Globus pallidus (tissue), 1 donor: ENCODE data around the gene PCDHGA1.

Experiments used
- DNase-seq: peaks from one replicate; pipeline ENCODE4 v3.0.0-alpha.2; 2015; ENCODE audit warnings: low spot score

PCDHGA1 gene

GRCh38 chr5:141441571-141442170, 111.4 kb downstream of the PCDHGA1 start:
- no peak for DNase-seq

- no peak for DNase-seq
Measured at GRCh38 chr5:141465351-141465750, 135.0 kb downstream of the PCDHGA1 start.

- peak; percentile 85 for DNase-seq
Measured at GRCh38 chr5:141475625-141476131, 145.4 kb downstream of the PCDHGA1 start, which contains the start of gene PCDHGC3. Gene PCDHGC3, plus strand, starts transcription at chr5:141475966. Its CDS starts 151 bp downstream, at chr5:141476117.

DNA sequence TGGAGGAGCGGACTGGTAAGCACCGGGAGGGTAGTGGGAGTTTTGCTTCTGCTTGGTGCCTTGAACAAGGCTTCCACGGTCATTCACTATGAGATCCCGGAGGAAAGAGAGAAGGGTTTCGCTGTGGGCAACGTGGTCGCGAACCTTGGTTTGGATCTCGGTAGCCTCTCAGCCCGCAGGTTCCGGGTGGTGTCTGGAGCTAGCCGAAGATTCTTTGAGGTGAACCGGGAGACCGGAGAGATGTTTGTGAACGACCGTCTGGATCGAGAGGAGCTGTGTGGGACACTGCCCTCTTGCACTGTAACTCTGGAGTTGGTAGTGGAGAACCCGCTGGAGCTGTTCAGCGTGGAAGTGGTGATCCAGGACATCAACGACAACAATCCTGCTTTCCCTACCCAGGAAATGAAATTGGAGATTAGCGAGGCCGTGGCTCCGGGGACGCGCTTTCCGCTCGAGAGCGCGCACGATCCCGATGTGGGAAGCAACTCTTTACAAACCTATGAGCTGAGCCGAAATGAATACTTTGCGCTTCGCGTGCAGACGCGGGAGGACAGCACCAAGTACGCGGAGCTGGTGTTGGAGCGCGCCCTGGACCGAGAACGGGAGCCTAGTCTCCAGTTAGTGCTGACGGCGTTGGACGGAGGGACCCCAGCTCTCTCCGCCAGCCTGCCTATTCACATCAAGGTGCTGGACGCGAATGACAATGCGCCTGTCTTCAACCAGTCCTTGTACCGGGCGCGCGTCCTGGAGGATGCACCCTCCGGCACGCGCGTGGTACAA, 146.0 kb downstream of the PCDHGA1 start:
- no peak for DNase-seq

- no peak for DNase-seq
Measured at GRCh38 chr5:141477044-141477575, 146.8 kb downstream of the PCDHGA1 start.

- no peak for DNase-seq
Measured at GRCh38 chr5:141477815-141478214, 147.5 kb downstream of the PCDHGA1 start.

DNA sequence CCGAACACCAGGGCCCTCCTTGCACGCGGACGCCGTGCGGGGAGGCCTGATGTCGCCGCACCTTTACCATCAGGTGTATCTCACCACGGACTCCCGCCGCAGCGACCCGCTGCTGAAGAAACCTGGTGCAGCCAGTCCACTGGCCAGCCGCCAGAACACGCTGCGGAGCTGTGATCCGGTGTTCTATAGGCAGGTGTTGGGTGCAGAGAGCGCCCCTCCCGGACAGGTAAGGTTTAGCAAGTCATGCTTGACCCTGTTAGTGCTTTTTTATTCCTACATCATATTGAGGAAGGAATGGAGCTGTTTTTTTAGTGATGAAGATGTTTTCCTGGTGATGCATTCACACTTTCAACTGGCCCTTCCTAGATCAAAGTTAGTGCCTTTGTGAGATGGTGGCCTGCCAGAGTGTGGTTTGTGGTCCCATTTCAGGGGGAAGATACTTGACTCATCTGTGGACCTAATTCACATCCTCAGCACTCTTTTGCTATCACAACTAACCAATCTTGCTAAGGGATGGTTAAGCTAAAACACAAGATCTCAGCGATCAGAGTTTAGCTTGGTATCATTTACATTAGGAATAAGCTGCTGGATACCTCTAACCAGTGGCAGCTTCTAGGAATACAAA, 148.1 kb downstream of the PCDHGA1 start:
- DNase-seq = no peak

- no peak for DNase-seq
Measured at GRCh38 chr5:141479776-141480175, 149.5 kb downstream of the PCDHGA1 start.

GRCh38 chr5:141483902-141484301, 153.6 kb downstream of the PCDHGA1 start:
- DNase-seq = no peak

DNA sequence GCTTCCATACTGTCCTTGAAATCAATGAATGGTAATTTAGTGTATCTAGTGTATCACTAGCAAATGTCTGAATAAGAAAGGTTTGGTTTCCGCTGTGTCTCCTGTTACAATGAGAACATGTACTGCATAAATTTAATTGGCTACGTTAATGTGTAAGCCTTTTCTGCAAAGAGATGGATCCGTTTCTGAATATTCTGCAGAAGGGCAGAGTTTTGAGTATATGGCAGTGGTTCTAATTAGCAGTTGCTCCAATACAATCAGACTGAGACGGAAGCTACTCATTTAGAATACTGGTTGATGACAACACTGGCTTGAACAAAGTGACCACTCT, 154.0 kb downstream of the PCDHGA1 start:
- DNase-seq = no peak

DNA sequence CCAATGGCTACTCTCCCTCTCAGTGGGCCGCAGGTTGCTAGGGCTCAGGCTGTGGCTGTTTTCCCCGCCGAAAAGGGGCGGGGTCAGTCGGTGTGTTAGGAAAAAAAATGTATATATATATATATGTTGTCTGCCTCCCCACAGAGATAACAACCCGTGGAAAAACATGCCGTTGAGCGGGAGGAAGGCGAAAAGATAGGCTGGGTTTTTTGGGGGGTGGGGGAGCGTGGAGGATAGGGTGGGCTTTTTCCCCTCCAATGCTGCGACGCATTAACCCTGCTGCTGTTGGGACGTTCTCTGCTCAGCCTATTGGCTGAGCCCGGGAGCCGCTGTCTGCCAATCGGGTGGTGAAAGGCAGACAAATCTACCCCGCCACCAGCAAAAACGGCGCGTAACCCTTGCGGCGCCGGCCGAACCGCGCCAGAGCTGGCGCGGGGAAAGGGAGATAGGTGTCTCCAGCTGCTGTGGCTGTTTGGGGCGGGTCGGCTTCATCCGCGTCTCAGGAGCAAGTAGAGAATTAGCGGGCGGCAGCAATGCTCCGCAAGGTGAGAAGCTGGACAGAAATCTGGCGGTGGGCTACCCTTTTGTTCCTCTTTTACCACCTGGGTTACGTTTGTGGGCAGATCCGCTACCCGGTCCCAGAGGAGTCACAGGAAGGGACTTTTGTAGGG, 154.5 kb downstream of the PCDHGA1 start, which contains the start of gene PCDHGC4:
TSS of gene PCDHGC4 (plus strand) at position 390 of the 671 bp plus-strand sequence. CDS start at position 534, 144 bp downstream.
- DNase-seq = no peak

DNA sequence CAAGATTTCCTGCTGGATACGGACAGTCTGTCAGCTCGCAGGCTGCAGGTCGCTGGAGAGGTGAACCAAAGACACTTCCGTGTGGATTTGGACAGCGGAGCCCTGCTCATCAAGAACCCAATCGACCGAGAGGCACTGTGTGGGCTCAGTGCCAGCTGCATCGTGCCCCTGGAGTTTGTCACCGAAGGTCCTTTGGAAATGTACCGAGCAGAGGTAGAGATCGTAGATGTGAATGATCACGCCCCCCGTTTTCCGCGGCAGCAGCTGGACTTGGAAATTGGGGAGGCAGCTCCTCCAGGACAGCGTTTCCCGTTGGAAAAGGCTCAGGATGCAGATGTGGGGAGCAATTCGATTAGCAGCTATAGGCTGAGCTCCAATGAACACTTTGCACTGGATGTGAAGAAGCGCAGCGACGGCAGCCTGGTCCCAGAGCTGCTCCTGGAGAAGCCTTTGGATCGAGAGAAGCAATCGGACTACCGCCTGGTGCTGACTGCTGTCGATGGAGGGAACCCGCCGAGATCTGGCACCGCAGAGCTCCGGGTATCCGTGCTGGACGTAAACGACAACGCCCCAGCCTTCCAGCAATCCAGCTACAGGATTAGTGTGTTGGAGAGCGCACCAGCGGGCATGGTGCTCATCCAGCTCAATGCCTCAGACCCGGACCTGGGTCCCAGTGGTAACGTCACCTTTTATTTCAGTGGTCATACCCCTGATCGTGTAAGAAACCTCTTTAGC, 155.2 kb downstream of the PCDHGA1 start:
- DNase-seq = no peak

GRCh38 chr5:141486091-141486490, 155.8 kb downstream of the PCDHGA1 start:
- no peak for DNase-seq

DNA sequence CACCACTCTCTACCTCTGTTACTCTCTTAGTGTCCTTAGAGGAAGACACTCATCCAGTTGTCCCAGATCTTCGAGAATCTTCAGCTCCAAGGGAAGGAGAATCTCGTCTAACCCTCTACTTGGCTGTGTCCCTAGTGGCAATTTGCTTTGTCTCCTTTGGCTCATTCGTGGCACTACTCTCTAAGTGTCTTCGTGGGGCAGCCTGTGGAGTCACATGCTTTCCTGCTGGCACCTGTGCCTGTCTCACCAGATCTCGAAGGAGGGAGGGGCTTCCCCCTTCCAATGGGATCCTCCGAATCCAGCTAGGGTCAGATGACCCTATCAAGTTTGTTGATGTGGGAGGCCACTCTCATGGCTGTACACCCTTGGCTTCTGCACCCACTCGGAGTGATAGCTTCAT, 156.8 kb downstream of the PCDHGA1 start:
- no peak for DNase-seq

- peak; percentile 60 for DNase-seq
Measured at GRCh38 chr5:141488591-141489561, 158.6 kb downstream of the PCDHGA1 start, which contains the start of gene PCDHGC5. Gene PCDHGC5, plus strand, starts transcription at chr5:141489081. Its CDS starts 160 bp downstream, at chr5:141489241.

DNA sequence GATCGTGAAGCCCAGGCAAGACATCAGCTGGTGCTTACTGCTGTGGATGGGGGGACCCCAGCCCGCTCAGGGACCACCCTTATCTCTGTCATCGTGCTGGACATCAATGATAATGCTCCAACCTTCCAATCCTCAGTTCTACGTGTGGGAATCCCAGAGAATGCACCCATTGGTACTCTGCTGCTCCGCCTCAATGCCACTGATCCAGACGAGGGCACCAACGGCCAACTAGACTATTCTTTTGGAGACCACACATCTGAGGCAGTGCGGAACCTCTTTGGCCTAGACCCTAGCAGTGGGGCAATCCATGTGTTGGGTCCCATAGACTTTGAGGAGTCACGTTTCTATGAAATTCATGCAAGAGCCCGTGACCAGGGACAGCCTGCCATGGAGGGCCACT, 159.5 kb downstream of the PCDHGA1 start:
- DNase-seq = no peak

DNA sequence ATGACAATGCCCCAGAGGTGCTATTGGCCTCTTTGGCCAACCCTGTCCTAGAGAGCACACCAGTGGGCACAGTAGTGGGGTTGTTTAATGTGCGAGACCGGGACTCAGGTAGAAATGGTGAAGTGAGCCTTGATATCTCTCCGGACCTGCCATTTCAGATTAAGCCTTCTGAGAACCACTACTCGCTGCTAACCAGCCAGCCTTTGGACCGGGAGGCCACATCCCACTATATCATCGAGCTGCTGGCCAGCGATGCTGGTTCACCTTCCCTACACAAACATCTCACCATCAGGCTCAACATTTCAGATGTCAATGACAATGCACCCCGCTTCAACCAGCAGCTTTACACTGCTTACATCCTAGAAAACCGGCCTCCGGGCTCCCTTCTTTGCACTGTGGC, 160.0 kb downstream of the PCDHGA1 start:
- DNase-seq = no peak

DNA sequence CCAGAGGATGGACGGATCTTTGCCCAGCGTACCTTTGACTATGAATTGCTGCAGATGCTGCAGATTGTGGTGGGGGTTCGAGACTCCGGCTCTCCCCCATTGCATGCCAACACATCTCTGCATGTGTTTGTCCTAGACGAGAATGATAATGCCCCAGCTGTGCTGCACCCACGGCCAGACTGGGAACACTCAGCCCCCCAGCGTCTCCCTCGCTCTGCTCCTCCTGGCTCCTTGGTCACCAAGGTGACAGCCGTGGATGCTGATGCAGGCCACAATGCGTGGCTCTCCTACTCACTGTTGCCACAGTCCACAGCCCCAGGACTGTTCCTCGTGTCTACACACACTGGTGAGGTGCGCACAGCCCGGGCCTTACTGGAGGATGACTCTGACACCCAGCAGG, 160.5 kb downstream of the PCDHGA1 start:
- no peak for DNase-seq

GRCh38 chr5:141491323-141492167, 161.2 kb downstream of the PCDHGA1 start:
- DNase-seq = no peak
